SK-N-SH (cell line): ENCODE results near the gene ARHGEF39. TPM values are rescaled to one million over a fixed set of nuclear protein-coding genes. Genes with fewer than 3 reads are reported as not detected.
A peak's percentile ranks its signal among the peaks of the same experiment; 100 is the strongest.

Experiments
- CTCF ChIA-PET: fragments of 300-600, 350-600 bp; formaldehyde crosslinking; extraction: SDS; loops from one replicate; lab custom pipeline; 2021; lab: Yijun Ruan, JAX
- POLR2A ChIA-PET: fragments of 350-600 bp; sonication (Branson Sonifier 250); formaldehyde crosslinking; extraction: SDS; loops from one replicate; lab custom pipeline; 2020; ENCODE audit warnings: antibody characterized with exemption, inconsistent platforms; lab: Yijun Ruan, JAX
- DNase-seq: peaks from one replicate; pipeline ENCODE4 v3.0.0; 2012
- H2AFZ ChIP-seq: fragments of 200-600 bp; sonication (generic); 2 replicates; pipeline ENCODE4 v1.8.1; 2016; ENCODE audit warnings: antibody characterized with exemption, mild to moderate bottlenecking, low read depth
- H3F3A ChIP-seq: fragments of 200-600 bp; sonication (generic); replicated peaks from 2 replicates; pipeline ENCODE3; 2016; ENCODE audit warnings: antibody characterized with exemption, mild to moderate bottlenecking; ENCODE audit not compliant: insufficient read depth
- H3K27ac ChIP-seq, 2 experiments: fragments of 200-500 bp in 1 of 2; fragments of 200-600 bp in 1 of 2; sonication (Bioruptor generic) in 1 of 2; sonication (generic), shearing (Covaris generic) in 1 of 2; 2 replicates each; pipeline versions ENCODE4 v1.5.1 to v1.6.1; 2014 to 2016; ENCODE audit warnings: low read depth in 2 of 2, inconsistent platforms in 1 of 2, low read length in 1 of 2, mild to moderate bottlenecking in 1 of 2, mixed read lengths in 1 of 2
- H3K27me3 ChIP-seq: fragments of 200-600 bp; sonication (generic), shearing (Covaris generic); 2 replicates; pipeline ENCODE4 v1.6.1; 2016; ENCODE audit warnings: mixed run types; ENCODE audit not compliant: insufficient read depth
- H3K36me3 ChIP-seq, 2 experiments: fragments of 200-500 bp in 1 of 2; fragments of 200-600 bp in 1 of 2; sonication (Bioruptor generic) in 1 of 2; sonication (generic) in 1 of 2; replicated peaks in 1 of 2; 2 replicates each; pipeline versions ENCODE3 to v1.5.1; 2014 to 2016; ENCODE audit warnings: low read length in 1 of 2, mild to moderate bottlenecking in 1 of 2; ENCODE audit not compliant: insufficient read depth in 2 of 2, control insufficient read depth in 1 of 2
- H3K4me1 ChIP-seq, 2 experiments: fragments of 200-500 bp in 1 of 2; fragments of 200-600 bp in 1 of 2; sonication (Bioruptor generic) in 1 of 2; sonication (generic), shearing (Covaris generic) in 1 of 2; 2 replicates each; pipeline versions ENCODE4 v1.5.1 to v1.6.1; 2014 to 2016; ENCODE audit warnings: low read depth in 1 of 2, low read length in 1 of 2, mixed run types in 1 of 2; ENCODE audit not compliant: insufficient read depth in 2 of 2, control insufficient read depth in 1 of 2
- H3K4me2 ChIP-seq: fragments of 200-600 bp; sonication (generic), shearing (Covaris generic); 2 replicates; pipeline ENCODE4 v1.6.1; 2017; ENCODE audit warnings: mixed run types
- H3K4me3 ChIP-seq, 2 experiments: fragments of 200-500 bp in 1 of 2; fragments of 200-600 bp in 1 of 2; sonication (Bioruptor generic) in 1 of 2; sonication (generic), shearing (Covaris generic) in 1 of 2; 2 replicates each; pipeline versions ENCODE4 v1.5.1 to v1.8.1; 2014 to 2016; ENCODE audit warnings: low read depth in 2 of 2, inconsistent platforms in 1 of 2, low read length in 1 of 2, mild to moderate bottlenecking in 1 of 2, mixed read lengths in 1 of 2, moderate library complexity in 1 of 2
- H3K79me2 ChIP-seq: fragments of 200-600 bp; sonication (generic); 2 replicates; pipeline ENCODE4 v1.8.1; 2017; ENCODE audit warnings: mild to moderate bottlenecking; ENCODE audit not compliant: insufficient read depth
- H3K9ac ChIP-seq: fragments of 200-600 bp; sonication (generic); 2 replicates; pipeline ENCODE4 v1.6.1; 2017; ENCODE audit warnings: mixed run types
- H3K9me2 ChIP-seq: fragments of 200-600 bp; sonication (generic); 2 replicates; pipeline ENCODE4 v1.6.1; 2017; ENCODE audit warnings: mixed run types
- H3K9me3 ChIP-seq: fragments of 200-600 bp; sonication (generic); 2 replicates; pipeline ENCODE4 v1.6.1; 2017; ENCODE audit warnings: mixed run types, mild to moderate bottlenecking, moderate library complexity
- H4K20me1 ChIP-seq: fragments of 200-600 bp; sonication (generic); 2 replicates; pipeline ENCODE4 v1.6.1; 2017; ENCODE audit warnings: mild to moderate bottlenecking, mixed run types; ENCODE audit not compliant: insufficient read depth
- EZH2phosphoT487 ChIP-seq: fragments of 200-600 bp; sonication (generic); IDR thresholded peaks from 2 replicates; pipeline ENCODE4 v1.6.1; 2017; ENCODE audit warnings: low read depth, mixed run types, mild to moderate bottlenecking, antibody characterized with exemption, moderate library complexity, borderline replicate concordance
- JUND ChIP-seq: IDR thresholded peaks from 2 replicates; pipeline ENCODE4 v1.4.0; 2012
- MXI1 ChIP-seq: IDR thresholded peaks from 2 replicates; pipeline ENCODE4 v1.6.1; 2012; ENCODE audit warnings: mild to moderate bottlenecking, low read depth, low read length, improper control_type of control experiment
- NRF1 ChIP-seq: IDR thresholded peaks from 2 replicates; pipeline ENCODE4 v1.6.1; 2012; ENCODE audit warnings: low read depth, mild to moderate bottlenecking, low read length
- RAD21 ChIP-seq: IDR thresholded peaks from 2 replicates; pipeline ENCODE4 v1.6.1; 2012; ENCODE audit warnings: mild to moderate bottlenecking, low read length
- RFX5 ChIP-seq: IDR thresholded peaks from 2 replicates; pipeline ENCODE4 v1.6.1; 2012; ENCODE audit warnings: mild to moderate bottlenecking, improper control_type of control experiment, low read length
- RXRA ChIP-seq: IDR thresholded peaks from 2 replicates; pipeline ENCODE4 v1.4.0; 2012; ENCODE audit warnings: low read depth, mild to moderate bottlenecking, borderline replicate concordance
- TCF12 ChIP-seq: IDR thresholded peaks from 2 replicates; pipeline ENCODE4 v1.4.0; 2012
- YY1 ChIP-seq: IDR thresholded peaks from 2 replicates; pipeline ENCODE4 v1.4.0; 2012; ENCODE audit warnings: low read depth, mild to moderate bottlenecking
- WGBS: methylation state at CpG from one replicate; pipeline ENCODE4 v1.1.6; 2017; ENCODE audit warnings: low lambda C conversion rate; 5-methylcytosine and 5-hydroxymethylcytosine counted together
- polyA plus RNA-seq, 3 experiments: library from polyadenylated mRNA; depleted of rRNA; stranded (reverse); fragments of >200 nt; gene quantifications; 2 replicates each; pipeline ENCODE4 v1.2.3, GENCODE V29; 2012
- TF ChIP-seq, protein P1 (sequence below): fragments of 150-350 bp; IDR thresholded peaks from 2 replicates; pipeline ENCODE4 v1.6.1; 2016; ENCODE audit warnings: mild to moderate bottlenecking, low read depth, low read length
- TF ChIP-seq, protein P2 (sequence below): fragments of 200-600 bp; sonication (generic); IDR thresholded peaks from 2 replicates; pipeline ENCODE4 v1.6.1; 2017; ENCODE audit warnings: antibody characterized with exemption, mild to moderate bottlenecking, moderate library complexity
- TF ChIP-seq, protein P3 (sequence below): IDR thresholded peaks from 2 replicates; pipeline ENCODE4 v1.4.0; 2012; ENCODE audit warnings: low read depth
- TF ChIP-seq, protein P4 (sequence below): IDR thresholded peaks from 2 replicates; pipeline ENCODE4 v1.4.0; 2012; ENCODE audit warnings: low read depth, borderline replicate concordance
- TF ChIP-seq, protein P5 (sequence below): IDR thresholded peaks from 2 replicates; pipeline ENCODE4 v1.6.1; 2012; ENCODE audit warnings: mild to moderate bottlenecking, low read depth, low read length, moderate library complexity

ARHGEF39 gene
- polyA plus RNA-seq, 1 of the 3 experiments (the other 2 are of a cell fraction): 4.9 TPM

DNA sequence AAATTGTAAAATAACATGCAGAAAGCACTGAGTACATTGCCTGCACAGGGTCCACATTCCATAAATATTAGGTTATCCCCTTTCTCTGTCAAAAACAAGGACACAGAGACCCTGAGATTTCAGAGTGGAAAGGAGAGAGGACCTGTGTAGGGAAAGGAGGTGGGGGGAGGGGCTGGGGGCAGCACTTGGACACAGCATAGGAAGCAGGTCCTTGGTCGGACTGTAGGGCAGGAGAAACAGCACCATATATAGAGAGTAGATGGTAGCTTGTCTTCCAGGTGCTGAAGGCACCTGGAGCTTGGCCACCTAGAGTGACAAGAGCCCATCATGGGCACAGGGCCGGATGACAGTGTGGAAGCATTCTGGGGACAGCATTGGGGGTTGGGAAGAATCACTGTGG is 22.3 kb upstream of the ARHGEF39 start:
- H3K4me2 ChIP-seq: peak overlapping the region; percentile 91
- peak overlapping the region in 1 of 2 experiments; percentile 4; a peak in 2 of 4 replicates for H3K4me3 ChIP-seq
- ChIA-PET CTCF (interaction anchor here (1.0 to 2.3 kb wide), 5 partner anchors 9 to 84 kb away, joined by 3 to 26 read pairs (median 4); partner anchors contain the start of genes ARHGEF39, CCDC107 and RMRP), POLR2A (no interaction called here)
- H4K20me1 ChIP-seq: peaks cover 57% of the 10 kb centered on the region
- H3F3A ChIP-seq: peaks cover 49% of the 10 kb centered on the region
- no peaks in the 10 kb centered on the region for H3K9me3 ChIP-seq
- H3K9me2 ChIP-seq: no peaks in the 10 kb centered on the region
- peaks cover 27 to 35% of the 10 kb centered on the region in 2 experiments for H3K36me3 ChIP-seq
- H3K4me1 ChIP-seq: peaks cover 19 to 34% of the 10 kb centered on the region in 2 experiments; a peak in 3 of 4 replicates
- TF ChIP-seq, protein P1, sequence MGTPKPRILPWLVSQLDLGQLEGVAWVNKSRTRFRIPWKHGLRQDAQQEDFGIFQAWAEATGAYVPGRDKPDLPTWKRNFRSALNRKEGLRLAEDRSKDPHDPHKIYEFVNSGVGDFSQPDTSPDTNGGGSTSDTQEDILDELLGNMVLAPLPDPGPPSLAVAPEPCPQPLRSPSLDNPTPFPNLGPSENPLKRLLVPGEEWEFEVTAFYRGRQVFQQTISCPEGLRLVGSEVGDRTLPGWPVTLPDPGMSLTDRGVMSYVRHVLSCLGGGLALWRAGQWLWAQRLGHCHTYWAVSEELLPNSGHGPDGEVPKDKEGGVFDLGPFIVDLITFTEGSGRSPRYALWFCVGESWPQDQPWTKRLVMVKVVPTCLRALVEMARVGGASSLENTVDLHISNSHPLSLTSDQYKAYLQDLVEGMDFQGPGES: no peak
- no peak for TF ChIP-seq NRF1
- no peak for TF ChIP-seq MXI1
- TF ChIP-seq, protein P2, sequence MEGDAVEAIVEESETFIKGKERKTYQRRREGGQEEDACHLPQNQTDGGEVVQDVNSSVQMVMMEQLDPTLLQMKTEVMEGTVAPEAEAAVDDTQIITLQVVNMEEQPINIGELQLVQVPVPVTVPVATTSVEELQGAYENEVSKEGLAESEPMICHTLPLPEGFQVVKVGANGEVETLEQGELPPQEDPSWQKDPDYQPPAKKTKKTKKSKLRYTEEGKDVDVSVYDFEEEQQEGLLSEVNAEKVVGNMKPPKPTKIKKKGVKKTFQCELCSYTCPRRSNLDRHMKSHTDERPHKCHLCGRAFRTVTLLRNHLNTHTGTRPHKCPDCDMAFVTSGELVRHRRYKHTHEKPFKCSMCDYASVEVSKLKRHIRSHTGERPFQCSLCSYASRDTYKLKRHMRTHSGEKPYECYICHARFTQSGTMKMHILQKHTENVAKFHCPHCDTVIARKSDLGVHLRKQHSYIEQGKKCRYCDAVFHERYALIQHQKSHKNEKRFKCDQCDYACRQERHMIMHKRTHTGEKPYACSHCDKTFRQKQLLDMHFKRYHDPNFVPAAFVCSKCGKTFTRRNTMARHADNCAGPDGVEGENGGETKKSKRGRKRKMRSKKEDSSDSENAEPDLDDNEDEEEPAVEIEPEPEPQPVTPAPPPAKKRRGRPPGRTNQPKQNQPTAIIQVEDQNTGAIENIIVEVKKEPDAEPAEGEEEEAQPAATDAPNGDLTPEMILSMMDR: no peak
- TF ChIP-seq RAD21: no peak
- TF ChIP-seq EZH2phosphoT487: no peak
- no peak for TF ChIP-seq TCF12
- no peak for TF ChIP-seq YY1
- TF ChIP-seq, protein P3, sequence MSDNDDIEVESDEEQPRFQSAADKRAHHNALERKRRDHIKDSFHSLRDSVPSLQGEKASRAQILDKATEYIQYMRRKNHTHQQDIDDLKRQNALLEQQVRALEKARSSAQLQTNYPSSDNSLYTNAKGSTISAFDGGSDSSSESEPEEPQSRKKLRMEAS: no peak
- TF ChIP-seq, protein P4, sequence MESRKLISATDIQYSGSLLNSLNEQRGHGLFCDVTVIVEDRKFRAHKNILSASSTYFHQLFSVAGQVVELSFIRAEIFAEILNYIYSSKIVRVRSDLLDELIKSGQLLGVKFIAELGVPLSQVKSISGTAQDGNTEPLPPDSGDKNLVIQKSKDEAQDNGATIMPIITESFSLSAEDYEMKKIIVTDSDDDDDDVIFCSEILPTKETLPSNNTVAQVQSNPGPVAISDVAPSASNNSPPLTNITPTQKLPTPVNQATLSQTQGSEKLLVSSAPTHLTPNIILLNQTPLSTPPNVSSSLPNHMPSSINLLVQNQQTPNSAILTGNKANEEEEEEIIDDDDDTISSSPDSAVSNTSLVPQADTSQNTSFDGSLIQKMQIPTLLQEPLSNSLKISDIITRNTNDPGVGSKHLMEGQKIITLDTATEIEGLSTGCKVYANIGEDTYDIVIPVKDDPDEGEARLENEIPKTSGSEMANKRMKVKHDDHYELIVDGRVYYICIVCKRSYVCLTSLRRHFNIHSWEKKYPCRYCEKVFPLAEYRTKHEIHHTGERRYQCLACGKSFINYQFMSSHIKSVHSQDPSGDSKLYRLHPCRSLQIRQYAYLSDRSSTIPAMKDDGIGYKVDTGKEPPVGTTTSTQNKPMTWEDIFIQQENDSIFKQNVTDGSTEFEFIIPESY: no peak
- no peak for TF ChIP-seq RXRA
- no peak for TF ChIP-seq RFX5
- no peak for TF ChIP-seq JUND
- TF ChIP-seq, protein P5, sequence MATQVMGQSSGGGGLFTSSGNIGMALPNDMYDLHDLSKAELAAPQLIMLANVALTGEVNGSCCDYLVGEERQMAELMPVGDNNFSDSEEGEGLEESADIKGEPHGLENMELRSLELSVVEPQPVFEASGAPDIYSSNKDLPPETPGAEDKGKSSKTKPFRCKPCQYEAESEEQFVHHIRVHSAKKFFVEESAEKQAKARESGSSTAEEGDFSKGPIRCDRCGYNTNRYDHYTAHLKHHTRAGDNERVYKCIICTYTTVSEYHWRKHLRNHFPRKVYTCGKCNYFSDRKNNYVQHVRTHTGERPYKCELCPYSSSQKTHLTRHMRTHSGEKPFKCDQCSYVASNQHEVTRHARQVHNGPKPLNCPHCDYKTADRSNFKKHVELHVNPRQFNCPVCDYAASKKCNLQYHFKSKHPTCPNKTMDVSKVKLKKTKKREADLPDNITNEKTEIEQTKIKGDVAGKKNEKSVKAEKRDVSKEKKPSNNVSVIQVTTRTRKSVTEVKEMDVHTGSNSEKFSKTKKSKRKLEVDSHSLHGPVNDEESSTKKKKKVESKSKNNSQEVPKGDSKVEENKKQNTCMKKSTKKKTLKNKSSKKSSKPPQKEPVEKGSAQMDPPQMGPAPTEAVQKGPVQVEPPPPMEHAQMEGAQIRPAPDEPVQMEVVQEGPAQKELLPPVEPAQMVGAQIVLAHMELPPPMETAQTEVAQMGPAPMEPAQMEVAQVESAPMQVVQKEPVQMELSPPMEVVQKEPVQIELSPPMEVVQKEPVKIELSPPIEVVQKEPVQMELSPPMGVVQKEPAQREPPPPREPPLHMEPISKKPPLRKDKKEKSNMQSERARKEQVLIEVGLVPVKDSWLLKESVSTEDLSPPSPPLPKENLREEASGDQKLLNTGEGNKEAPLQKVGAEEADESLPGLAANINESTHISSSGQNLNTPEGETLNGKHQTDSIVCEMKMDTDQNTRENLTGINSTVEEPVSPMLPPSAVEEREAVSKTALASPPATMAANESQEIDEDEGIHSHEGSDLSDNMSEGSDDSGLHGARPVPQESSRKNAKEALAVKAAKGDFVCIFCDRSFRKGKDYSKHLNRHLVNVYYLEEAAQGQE: no peak
- no peaks in the 10 kb centered on the region for H3K27me3 ChIP-seq
- H3K79me2 ChIP-seq: peaks cover 47% of the 10 kb centered on the region
- H3K27ac ChIP-seq: peak overlapping the region in 1 of 2 experiments; percentile 96; a peak in 1 of 4 replicates
- WGBS: 88% methylated on average over 2 of the region's 2 CpGs
- no peak for DNase-seq
- H2AFZ ChIP-seq: no peak overlapping the region
- no peak overlapping the region for H3K9ac ChIP-seq
